Tibial nerve (tissue), 4 donors: ENCODE measurements around the gene NPB. TPM values are rescaled to one million over a fixed set of nuclear protein-coding genes. Genes with fewer than 3 reads are reported as not detected.
"Not testable (repeated sequence)": the region's sequence is repeated elsewhere in the genome, so short reads cannot be mapped to it uniquely, and the experiment has no call there.

Experiments used
- DNase-seq, 2 donors: peaks; one replicate each; pipeline ENCODE4 v3.0.0-alpha.2; 2019; ENCODE audit warnings: low spot score in 2 of 2
- H3K27ac ChIP-seq, 4 donors: fragments of 200-600 bp; sonication (generic) in 3 of 4; one replicate each; pipeline ENCODE4 v1.5.1; 2017 to 2019; ENCODE audit warnings: mild to moderate bottlenecking in 1 of 4
- H3K27me3 ChIP-seq, 2 donors: fragments of 200-600 bp; sonication (generic) in 1 of 2; one replicate each; pipeline versions ENCODE4 v1.5.1 to v1.6.0; 2017 to 2019
- H3K36me3 ChIP-seq, 3 donors: fragments of 200-600 bp; sonication (generic); one replicate each; pipeline ENCODE4 v1.5.1; 2018 to 2019
- H3K4me1 ChIP-seq, 4 donors: fragments of 200-600 bp; sonication (generic) in 3 of 4; one replicate each; pipeline ENCODE4 v1.5.1; 2017 to 2019
- H3K4me3 ChIP-seq, 4 donors: fragments of 200-600 bp; sonication (generic) in 3 of 4; one replicate each; pipeline ENCODE4 v1.5.1; 2017 to 2019; ENCODE audit warnings: mild to moderate bottlenecking in 1 of 4, moderate library complexity in 1 of 4
- H3K9me3 ChIP-seq, 4 donors: fragments of 200-600 bp; sonication (generic) in 3 of 4; one replicate each; pipeline ENCODE4 v1.5.1; 2017 to 2019
- CTCF ChIP-seq, 5 experiments: fragments of 200-600 bp in 3 of 5; fragments of 450-650 bp in 2 of 5; sonication (generic) in 3 of 5; IDR thresholded peaks; one replicate each; pipeline ENCODE4 v1.5.1; 2016 to 2019; ENCODE audit warnings: antibody characterized with exemption in 5 of 5, mild to moderate bottlenecking in 3 of 5, moderate library complexity in 2 of 5
- EP300 ChIP-seq, 2 donors: sonication (generic); formaldehyde crosslinking; IDR thresholded peaks; one replicate each; pipeline ENCODE4 v1.6.1; 2017; ENCODE audit warnings: antibody characterized with exemption in 2 of 2, mild to moderate bottlenecking in 1 of 2
- POLR2A ChIP-seq, 2 donors: fragments of 450-650 bp; IDR thresholded peaks; one replicate each; pipeline ENCODE4 v1.6.1; 2017; ENCODE audit warnings: antibody characterized with exemption in 2 of 2, mild to moderate bottlenecking in 2 of 2, moderate library complexity in 2 of 2
- WGBS, 2 donors: methylation state at CpG; one replicate each; pipeline ENCODE4 v1.1.5; 2018; 5-methylcytosine and 5-hydroxymethylcytosine counted together
- total RNA-seq, 4 donors: library from RNA; depleted of rRNA; stranded (reverse); fragments of >200 nt; gene quantifications; one replicate each; pipeline ENCODE4 v1.1.0, GENCODE V29; 2016

The NPB gene
- total RNA-seq, 4 donors from 2014 or later = 4.2 to 8.7 (median 5.4) TPM; not detected in 1

GRCh38 chr17:81913394-81914102 lies 11.5 kb downstream of the NPB start:
- WGBS, 2 donors = 93 to 95% methylated on average over 26 to 31 of the region's 31 CpGs

DNA sequence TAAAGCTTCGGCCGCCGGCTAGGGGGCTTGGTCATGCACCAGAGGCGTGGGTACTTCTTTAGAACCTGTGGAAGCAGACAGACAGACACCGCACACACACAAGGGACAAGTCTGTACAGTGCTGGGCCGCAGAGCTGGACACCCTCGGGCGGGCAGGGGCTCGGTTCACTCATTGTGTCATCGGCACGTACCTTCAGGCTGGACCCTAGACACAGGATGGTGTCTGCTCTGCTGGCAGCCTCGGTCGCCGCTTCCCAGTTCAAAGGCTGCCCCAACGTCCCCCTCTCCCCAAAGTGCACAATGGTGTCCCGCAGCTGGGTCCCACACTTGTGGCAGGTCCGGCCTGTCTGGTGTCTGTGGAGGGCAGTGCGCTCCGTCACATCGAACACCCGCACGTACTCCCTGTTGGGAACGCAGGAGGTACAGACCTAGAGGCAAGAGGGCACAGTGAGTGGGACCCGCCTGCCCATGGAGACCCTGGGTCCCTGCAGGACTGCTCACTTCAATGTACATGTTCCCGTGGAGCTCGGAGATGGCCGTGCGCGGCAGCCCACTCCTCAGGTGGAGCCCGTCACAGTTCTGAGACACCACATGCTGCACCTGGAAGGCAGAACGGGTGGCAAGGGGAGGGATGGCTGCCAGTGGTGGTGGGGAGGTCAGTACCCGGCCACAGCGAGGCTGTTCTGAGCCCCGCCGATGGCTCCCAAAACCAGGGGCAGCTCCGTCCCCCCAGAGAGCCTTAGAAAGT lies 12.2 kb downstream of the NPB start:
- Histone ChIP-seq H3K9me3 (no peaks in the 10 kb centered on the region), H3K27me3 (no peaks in the 10 kb centered on the region), H3K36me3 (peaks cover 0 to 50% (median 11%) of the 10 kb centered on the region in 3 donors), H3K4me1 (peaks cover 0 to 51% (median 31%) of the 10 kb centered on the region in 4 donors), H3K27ac (no peak overlapping the region), H3K4me3 (no peak overlapping the region)
- WGBS, 2 donors = 95 to 97% methylated on average over 21 to 29 of the region's 36 CpGs
- TF ChIP-seq EP300 (IDR thresholded peaks at IDR 0.05) (no peak), CTCF (IDR thresholded peaks at IDR 0.05) (no peak), POLR2A (IDR thresholded peaks at IDR 0.05) (no peak)
- no peak for DNase-seq

More at GRCh38 chr17:81913394-81914102, 11.5 kb downstream of the NPB start:
- no peak overlapping the region for H3K4me3 ChIP-seq
- no peaks in the 10 kb centered on the region for H3K27me3 ChIP-seq
- H3K27ac ChIP-seq = no peak overlapping the region
- TF ChIP-seq EP300 (IDR thresholded peaks at IDR 0.05) (no peak), POLR2A (IDR thresholded peaks at IDR 0.05) (no peak)
- no peak for DNase-seq
- H3K36me3 ChIP-seq = peaks cover 0 to 52% (median 11%) of the 10 kb centered on the region in 3 donors
- peaks cover 0 to 45% (median 30%) of the 10 kb centered on the region in 4 donors for H3K4me1 ChIP-seq
- H3K9me3 ChIP-seq = no peaks in the 10 kb centered on the region

DNA sequence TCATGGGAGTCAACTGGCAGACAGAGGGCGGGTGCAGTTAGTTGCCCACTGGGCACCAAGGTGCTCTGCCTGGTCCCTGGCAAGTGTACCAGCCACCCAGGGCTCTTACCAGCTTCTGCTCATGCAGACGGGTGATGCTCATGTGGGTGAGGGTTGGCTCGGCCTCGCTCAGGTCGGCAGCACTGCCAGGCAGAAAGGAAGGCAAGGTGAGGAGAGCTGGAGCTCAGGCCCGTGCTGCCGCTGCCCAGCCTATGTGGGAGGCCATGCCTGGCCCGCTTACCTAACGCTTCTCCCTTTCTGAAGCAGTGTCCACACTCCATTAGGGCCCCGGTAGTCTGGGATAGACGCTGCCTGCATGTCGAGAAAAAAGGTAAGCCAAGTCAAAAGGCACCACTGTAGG lies 13.3 kb downstream of the NPB start:
- 90 to 95% methylated on average over 12 of the region's 12 CpGs for WGBS, 2 donors
- Histone ChIP-seq H3K4me3 (no peak overlapping the region), H3K27ac (no peak overlapping the region), H3K27me3 (no peaks in the 10 kb centered on the region), H3K36me3 (peaks cover 0 to 57% (median 11%) of the 10 kb centered on the region in 3 donors), H3K4me1 (peaks cover 0 to 41% (median 24%) of the 10 kb centered on the region in 4 donors), H3K9me3 (no peaks in the 10 kb centered on the region)
- DNase-seq = no peak
- TF ChIP-seq POLR2A (IDR thresholded peaks at IDR 0.05) (no peak), EP300 (IDR thresholded peaks at IDR 0.05) (no peak), CTCF (IDR thresholded peaks at IDR 0.05) (no peak)

DNA sequence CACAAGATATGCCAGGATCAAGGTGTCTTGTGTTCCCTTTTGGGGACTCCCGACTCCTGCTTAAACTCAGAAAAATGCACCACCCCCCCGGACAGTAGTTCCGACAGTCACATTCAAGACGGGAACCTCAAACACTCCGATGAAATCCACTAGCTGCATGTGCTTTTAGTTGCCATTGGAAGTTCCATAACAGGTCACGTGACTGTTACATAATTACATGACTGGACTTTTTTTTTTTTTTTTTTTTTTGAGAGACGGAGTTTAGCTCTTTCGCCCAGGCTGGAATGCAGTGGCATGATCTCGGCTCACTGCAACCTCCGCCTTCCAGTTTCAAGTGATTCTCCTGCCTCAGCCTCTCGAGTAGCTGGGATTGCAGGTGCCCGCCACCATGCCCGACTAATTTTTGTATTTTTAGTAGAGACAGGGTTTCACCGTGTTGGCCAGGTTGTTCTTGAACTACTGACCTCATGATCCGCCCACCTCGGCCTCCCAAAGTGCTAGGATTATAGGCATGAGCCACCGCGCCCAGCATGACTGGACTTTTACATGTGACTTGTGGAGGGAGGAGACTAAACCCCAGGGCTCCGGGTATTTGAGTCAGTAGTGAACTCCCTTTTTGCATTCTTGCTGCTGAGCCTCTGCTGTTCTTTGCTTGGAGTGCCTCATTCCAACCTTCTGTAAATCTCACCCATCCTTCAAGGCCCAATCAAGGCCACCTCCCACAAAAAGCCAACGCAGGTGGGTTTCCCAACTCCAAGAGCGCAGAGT lies 14.4 kb downstream of the NPB start:
- TF ChIP-seq EP300 (IDR thresholded peaks at IDR 0.05) (no peak), CTCF (IDR thresholded peaks at IDR 0.05) (no peak), POLR2A (IDR thresholded peaks at IDR 0.05) (no peak)
- WGBS, 2 donors = 75 to 79% methylated on average over 21 of the region's 21 CpGs
- H3K27me3 ChIP-seq = no peaks in the 10 kb centered on the region
- H3K9me3 ChIP-seq = no peaks in the 10 kb centered on the region
- peaks cover 0 to 65% (median 11%) of the 10 kb centered on the region in 3 donors for H3K36me3 ChIP-seq
- H3K4me3 ChIP-seq = peak overlapping the region in 1 of 4 donors; percentile 70
- no peak overlapping the region for H3K27ac ChIP-seq
- peaks cover 0 to 36% (median 20%) of the 10 kb centered on the region in 4 donors for H3K4me1 ChIP-seq
- DNase-seq = no peak

DNA sequence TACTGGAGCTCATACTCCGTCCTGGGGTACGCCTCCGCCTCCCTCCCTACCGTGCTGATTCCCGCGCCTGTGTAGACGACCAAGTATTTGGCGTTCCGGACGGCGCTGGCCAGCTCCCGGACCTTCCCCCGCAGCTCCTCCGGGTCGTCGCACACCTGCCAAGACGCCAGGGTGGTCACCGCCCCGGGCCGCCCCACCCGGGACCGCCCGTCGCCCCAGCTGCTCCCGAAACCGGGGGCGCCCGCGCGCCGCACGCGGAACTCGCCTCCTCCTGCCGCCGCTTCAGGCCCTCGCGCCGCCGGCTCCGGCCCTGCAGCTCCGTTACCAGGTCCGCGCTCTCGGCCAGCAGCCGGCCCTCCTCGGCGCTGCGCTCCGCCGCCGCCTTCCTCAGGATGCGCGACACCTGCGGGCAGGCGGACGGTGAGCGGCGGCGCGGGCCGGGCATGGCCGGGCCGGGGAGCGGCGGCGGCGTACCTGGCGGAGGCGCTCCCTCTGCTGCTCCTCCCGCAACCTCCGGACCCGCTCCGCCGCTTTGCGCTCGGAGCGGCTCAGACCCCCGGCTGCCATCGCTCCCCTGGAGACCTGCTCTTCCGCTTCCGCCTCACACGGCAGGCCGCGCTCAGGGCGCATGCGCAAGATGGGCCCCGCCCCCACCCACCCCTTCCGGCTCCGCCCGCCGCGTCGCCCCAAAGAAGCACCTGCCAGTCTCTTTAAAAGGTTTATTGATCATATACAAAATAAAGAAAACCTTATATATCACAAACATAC lies 15.7 kb downstream of the NPB start, which contains the start of gene SIRT7:
Gene SIRT7, minus strand, starts transcription at position 612 of the 768 bp plus-strand sequence. Its CDS starts 45 bp downstream, at position 567.
- Histone ChIP-seq H3K36me3 (peaks cover 0 to 66% (median 14%) of the 10 kb centered on the region in 3 donors), H3K27me3 (no peaks in the 10 kb centered on the region), H3K27ac (peak within 1 kb of the TSS; percentile 4 to 86 (median 60)), H3K4me1 (peaks cover 0 to 41% (median 18%) of the 10 kb centered on the region in 4 donors), H3K9me3 (no peaks in the 10 kb centered on the region), H3K4me3 (peak within 1 kb of the TSS; percentile 57 to 97 (median 70))
- DNase-seq = peak; percentile 36 to 51
- peak in 1 of 2 donors; percentile 50 for TF ChIP-seq EP300 (IDR thresholded peaks at IDR 0.05)
- TF ChIP-seq POLR2A (IDR thresholded peaks at IDR 0.05) = no peak
- WGBS, 2 donors = 2% methylated on average over 32 to 35 of the region's 94 CpGs

GRCh38 chr17:81918333-81918669 lies 16.3 kb downstream of the NPB start:
- H3K27me3 ChIP-seq, DNase-seq, H3K9me3 ChIP-seq: not testable (repeated sequence)
- WGBS, 2 donors = 28 to 30% methylated on average over 9 of the region's 9 CpGs
- Histone ChIP-seq H3K36me3 (peaks cover 0 to 63% (median 14%) of the 10 kb centered on the region in 3 donors), H3K4me3 (peak overlapping the region; percentile 57 to 97 (median 70)), H3K4me1 (peaks cover 0 to 46% (median 24%) of the 10 kb centered on the region in 4 donors), H3K27ac (peak overlapping the region in 3 of 4 donors; percentile 44 to 86 (median 76))
